ENCODE measurements around the gene ABTB1. TPM values are rescaled to one million over a fixed set of nuclear protein-coding genes. Genes with fewer than 3 reads are reported as not detected.

ABTB1 gene
- total and polyA plus RNA-seq, 9 of the 15 experiments (the other 6 are each of a cell fraction or from before 2014, with no cell fraction given) = 0.04 to 2.3 (median 0.55) TPM; not detected in 1

GRCh38 chr3:127688022-127688415 lies 15.3 kb downstream of the ABTB1 start (continued):
- TF ChIP-seq TEAD2 (tag; IDR thresholded peaks at IDR 0.05) (no peak), XRCC4 (IDR thresholded peaks at IDR 0.05; ENCODE audit: extremely low read depth, insufficient read depth, insufficient read length) (no peak), ZNF696 (CRISPR knock-in tag; conservative IDR thresholded peaks at IDR 0.05) (no peak)

- no peak overlapping the region for H3K4me3 ChIP-seq
- H2AFZ ChIP-seq (ENCODE audit: low read depth, low read length) = no peak overlapping the region
- in situ Hi-C loops (cut with MboI) = no loop called here
- no peaks in the 10 kb centered on the region for H3K9me1 ChIP-seq (ENCODE audit: control insufficient read depth, insufficient read depth, low read length)
- H3K9me3 ChIP-seq (replicated peaks; ENCODE audit: control insufficient read depth, insufficient read depth, low read depth, low read length) = no peaks in the 10 kb centered on the region
- BruUV-seq (replicated peaks) = no TSS peak
- TF ChIP-seq TAF1 (IDR thresholded peaks at IDR 0.05; ENCODE audit: control insufficient read depth, extremely low read depth, insufficient read depth, low read length, severe bottlenecking) (no peak), THAP12 (CRISPR knock-in tag; IDR thresholded peaks at IDR 0.05) (no peak), EGR1 (conservative IDR thresholded peaks at IDR 0.05) (no peak), TFE3 (CRISPR knock-in tag; IDR thresholded peaks at IDR 0.05) (no peak)
- H3K27ac ChIP-seq (ENCODE audit: extremely low read depth, low read depth, low read length) = no peak overlapping the region
- ChIA-PET POLR2A (interaction anchor here (0.5 to 0.7 kb wide), 2 partner anchors 129 to 919 kb away, joined by 3 read pairs; no protein-coding TSS in a partner anchor), CTCF (ENCODE audit: low intra/inter-chr PET ratio) (no interaction called here)
- FAIRE-seq (no peak), ATAC-seq (no peak), DNase-seq (ENCODE audit: extremely low read depth in 1 of 4, low spot score in 3 of 4) (no peak)
- no peaks in the 10 kb centered on the region for H3K4me1 ChIP-seq (replicated peaks in 1 of 2; ENCODE audit: control insufficient read depth in 2 of 2, insufficient read depth in 2 of 2, low read length in 2 of 2)
- H3K27me3 ChIP-seq (ENCODE audit: control insufficient read depth in 2 of 2, insufficient read depth in 2 of 2, low read length in 2 of 2) = peaks cover 0 to 20% of the 10 kb centered on the region in 2 experiments; a peak in 4 of 5 replicates
- 6% methylated on average over 18 of the region's 20 CpGs for WGBS (ENCODE audit: insufficient coverage, low coverage, missing lambda C conversion rate)
- intact Hi-C loops (cut with micrococcal nuclease) = loop anchor here (10.0 kb wide), 1 partner anchor 276 kb away; no protein-coding TSS in a partner anchor
- no peak overlapping the region for H3K4me2 ChIP-seq (ENCODE audit: insufficient read depth, low read length)
- no peak overlapping the region for H3K9ac ChIP-seq (ENCODE audit: insufficient read depth in 1 of 2, low read depth in 2 of 2, low read length in 2 of 2)
- H4K20me1 ChIP-seq (replicated peaks; ENCODE audit: control insufficient read depth, insufficient read depth, low read length) = no peaks in the 10 kb centered on the region
- H3K79me2 ChIP-seq (ENCODE audit: control insufficient read depth, insufficient read depth, low read length) = no peaks in the 10 kb centered on the region
- H3K36me3 ChIP-seq (ENCODE audit: control insufficient read depth, insufficient read depth, low read length) = no peaks in the 10 kb centered on the region
Measured at GRCh38 chr3:127688416-127689265, 15.9 kb downstream of the ABTB1 start.

All from K562 (cell line).